ENCODE results near the gene LRMDA.

LRMDA gene

GRCh38 chr10:76197293-76197692, 765.9 kb downstream of the LRMDA start:
- no peak for DNase-seq

DNA sequence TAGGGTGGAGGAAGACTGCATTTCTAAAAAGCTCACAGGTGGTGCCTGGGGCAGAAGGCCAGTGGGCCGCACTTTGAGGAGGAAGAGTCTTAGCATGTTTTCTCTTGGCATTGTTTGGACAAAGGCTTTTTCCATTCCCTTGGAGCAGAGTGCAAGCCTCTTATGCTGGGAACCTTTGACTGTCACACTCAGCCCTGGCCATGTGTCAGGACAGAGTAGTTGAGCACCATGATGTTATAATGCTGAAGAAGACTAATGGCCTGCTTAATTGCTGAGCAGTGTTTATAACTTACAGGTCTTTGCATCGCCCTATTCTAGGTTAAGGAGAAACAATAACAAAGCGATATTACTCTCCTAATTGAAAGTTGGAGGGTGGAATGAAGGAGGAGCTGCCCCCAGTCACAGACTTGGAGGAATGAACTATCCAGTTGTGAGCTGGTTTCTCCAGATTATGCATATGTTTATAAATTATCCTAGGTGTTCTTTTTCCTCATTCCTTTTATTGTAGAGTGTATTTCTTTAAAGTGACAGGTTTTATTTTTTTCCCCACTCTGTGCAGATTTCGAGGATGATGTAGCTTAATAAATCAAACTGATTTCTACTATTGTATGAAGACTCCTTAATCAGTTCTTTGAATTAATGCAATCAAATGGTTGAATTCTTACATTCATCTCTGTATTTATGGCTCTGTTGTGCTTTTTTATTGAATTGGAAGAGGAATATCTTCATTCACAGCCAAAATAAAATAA, 767.0 kb downstream of the LRMDA start:
- no peak for DNase-seq

GRCh38 chr10:76201962-76202361, 770.5 kb downstream of the LRMDA start:
- DNase-seq: no peak

DNA sequence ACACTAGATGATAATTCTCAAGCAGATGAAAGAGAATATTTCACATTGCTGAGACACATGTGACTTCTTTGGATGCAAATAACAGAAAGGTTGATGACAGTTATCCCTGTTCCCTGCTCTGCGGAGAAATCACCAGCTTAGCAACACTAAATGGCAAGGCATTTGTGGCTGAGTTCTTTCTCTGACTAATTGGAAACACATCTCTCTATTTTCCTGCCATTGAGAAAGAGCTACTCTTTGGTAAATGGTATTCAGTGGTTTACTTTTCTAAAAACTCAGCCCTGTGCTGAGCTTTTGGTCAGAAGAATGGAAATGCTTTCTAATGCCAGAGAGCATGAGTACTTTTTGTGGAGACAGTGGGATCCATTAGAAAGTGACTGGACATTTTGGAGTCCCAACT, 771.4 kb downstream of the LRMDA start:
- DNase-seq: no peak

GRCh38 chr10:76205361-76205760, 773.9 kb downstream of the LRMDA start:
- DNase-seq: no peak

DNA sequence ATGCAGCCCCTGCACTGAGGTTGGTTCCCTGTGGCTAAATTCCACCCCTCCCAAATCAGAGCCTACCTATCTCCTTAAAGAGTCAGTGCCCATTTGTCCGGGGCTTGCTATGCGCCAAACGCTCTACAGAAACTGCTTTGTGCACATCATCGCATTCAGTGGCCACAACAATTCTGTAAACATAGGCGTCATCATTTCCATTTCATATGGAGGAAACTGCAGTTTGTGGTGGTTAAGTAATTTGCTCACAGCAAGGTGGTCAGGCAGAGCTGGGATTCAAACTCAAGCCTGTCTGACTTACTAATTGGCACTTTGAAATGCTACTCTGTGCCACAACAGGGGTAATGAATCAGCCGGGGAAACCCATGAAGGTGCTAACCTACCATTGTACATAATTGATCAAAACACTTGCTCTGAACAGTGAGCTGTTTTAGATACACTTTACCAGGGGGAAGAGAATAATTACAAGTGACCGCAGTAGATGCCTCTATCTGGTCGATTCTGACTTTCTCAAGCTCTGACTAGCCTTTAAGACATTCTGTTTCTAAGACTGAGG, 775.5 kb downstream of the LRMDA start:
- no peak for DNase-seq

DNA sequence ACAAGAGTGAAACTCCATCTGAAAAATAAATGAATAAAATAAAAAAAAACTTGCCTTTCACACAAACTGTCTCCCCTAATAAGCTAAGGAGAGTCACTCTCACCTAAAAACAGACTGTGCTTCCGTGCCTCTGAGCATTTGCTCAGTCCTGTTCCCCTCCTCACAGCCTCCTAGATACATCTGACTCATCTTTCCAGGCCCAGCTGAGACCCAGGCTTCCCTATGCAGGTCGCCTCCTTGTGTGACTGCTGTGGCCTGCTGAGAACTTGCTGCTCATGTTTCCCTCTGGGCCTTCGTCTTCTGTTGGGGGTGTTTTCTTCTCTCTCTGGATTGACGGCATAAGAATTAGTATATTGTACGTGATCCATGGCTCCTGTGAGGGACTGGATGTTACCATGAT, 777.7 kb downstream of the LRMDA start:
- no peak for DNase-seq

DNA sequence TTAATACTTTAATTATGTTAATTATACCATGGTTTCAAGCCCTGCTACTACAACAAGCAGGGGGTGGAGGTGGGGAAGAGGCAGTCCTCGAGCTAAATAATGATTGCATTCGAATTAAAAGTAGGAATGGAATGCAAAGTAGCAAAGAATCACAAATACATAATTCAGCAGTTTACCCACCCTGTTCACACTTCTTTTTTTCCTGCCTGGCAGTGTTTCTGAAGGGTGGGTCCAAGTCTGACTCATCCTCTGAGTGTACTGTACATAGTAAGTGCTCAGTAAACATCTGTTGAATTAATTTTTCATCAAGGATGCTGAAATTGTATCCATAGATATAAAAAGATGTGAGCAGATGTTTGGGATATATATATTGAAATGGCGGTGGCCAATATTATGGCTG, 778.8 kb downstream of the LRMDA start:
- no peak for DNase-seq

GRCh38 chr10:76211691-76212090, 780.3 kb downstream of the LRMDA start:
- no peak for DNase-seq

GRCh38 chr10:76213876-76214275, 782.5 kb downstream of the LRMDA start:
- DNase-seq: no peak

GRCh38 chr10:76218035-76218434, 786.6 kb downstream of the LRMDA start:
- no peak for DNase-seq

DNA sequence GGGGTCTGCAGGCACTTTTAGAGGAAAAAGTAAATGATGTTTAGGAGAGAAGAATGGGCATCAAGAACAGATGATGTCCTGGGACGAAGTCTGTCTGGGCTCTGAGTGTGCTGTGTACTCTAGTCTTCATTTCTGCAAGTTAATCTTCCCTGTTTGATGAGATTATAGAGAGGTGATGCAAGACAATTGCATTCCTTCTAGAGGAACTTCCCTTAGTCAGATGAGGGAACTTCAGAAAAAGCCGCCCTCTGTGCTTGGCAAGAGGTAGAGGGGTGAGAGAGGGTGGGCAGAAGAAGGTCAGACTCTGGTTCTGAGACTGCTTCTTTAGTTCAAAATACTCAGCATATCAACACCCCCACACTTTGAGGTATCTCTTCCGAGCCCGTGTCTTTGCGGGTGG, 797.9 kb downstream of the LRMDA start:
- no peak for DNase-seq

DNA sequence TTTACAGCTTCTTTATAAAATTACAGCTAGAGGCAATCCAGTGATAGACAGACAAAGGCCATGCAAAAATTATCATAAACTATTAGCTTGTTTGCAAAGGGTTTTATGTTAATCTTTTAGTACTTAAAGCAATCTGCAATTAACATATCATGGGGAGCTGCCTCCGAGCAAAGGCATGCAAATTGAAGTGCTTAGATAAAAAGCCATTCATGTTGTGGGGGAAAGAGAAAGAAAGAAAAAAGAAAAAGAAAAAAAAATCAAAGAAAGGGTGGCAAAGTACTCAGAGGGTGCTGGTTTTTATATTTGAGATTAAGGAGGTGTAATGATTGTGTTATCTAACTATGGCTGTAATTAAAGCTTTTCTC, 799.5 kb downstream of the LRMDA start:
- no peak for DNase-seq

DNA sequence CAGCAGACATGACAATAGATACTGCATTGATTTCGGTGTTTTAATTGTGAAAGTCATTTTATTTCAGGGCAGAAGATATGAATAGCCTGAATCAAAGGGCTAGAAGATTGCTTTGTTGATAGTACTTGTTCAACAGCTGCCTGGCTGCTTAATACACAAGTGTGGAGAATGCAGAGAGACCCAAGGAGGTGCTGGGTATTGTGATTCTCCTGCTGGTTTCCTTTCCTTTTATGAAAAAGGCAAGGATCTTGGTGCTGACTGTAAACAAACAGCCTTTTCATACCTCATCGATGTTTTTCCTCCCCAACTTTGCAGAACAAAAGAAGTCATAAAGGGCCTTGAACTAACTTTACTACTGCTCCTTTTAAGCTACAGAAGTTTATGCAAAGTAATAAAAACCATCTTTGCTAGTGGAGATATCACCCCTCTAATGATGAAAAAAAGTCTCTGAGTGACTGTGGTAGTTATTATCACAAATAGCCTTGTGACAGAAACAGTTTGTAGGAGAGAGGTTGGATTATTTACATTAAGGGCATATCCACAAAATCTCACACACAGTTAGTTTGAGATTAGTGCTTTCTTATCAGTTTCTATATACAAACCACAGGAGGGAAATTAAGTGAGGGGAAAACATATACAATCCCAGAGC, 800.0 kb downstream of the LRMDA start:
- DNase-seq: no peak

GRCh38 chr10:76234499-76235226, 803.2 kb downstream of the LRMDA start:
- no peak for DNase-seq

GRCh38 chr10:76236356-76236755, 804.9 kb downstream of the LRMDA start:
- DNase-seq: no peak

DNA sequence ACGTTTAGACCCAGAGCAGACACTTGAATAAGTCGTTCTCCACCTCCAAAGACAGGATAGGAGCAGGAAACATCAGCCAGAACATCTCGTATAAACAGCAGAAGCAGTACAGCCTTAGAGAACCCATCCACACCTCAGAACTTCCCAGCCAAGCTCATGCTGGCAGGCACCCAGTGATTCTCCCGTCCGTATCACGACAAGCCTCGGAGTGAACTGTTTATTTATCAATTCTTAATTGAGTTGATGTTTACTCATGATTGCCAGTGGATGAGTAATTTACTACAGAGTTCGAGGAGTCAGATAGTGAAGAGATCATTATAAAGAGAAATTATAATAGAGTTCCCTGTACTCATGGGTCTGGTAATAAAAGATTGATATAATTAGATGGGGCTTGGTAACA, 811.5 kb downstream of the LRMDA start:
- no peak for DNase-seq

GRCh38 chr10:76244061-76244686, 812.8 kb downstream of the LRMDA start:
- DNase-seq: no peak

DNA sequence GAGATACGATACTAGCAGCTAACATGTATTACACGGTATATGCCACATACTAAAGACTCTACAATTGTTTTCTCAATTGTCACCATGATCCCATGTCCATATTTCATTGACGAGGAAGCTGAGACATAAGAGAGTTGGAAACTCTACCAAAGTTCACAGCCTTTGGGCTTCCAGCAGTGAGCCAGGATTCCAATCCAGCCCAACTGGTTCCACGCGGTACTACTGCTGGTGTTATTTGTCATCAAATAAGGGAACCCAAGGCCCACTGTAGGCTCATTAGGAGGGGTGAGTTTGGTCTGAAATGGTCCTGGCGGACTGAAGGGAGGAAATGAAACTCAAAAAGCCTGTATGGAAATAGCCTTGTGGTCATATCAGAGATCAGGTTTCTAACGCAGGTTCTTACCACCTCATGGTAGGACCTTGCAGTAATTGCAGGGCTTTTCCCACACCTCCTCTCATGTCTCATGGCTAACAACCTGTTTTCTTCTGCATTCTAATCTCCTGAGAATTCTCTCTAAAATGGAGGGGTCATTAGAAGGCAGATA, 814.6 kb downstream of the LRMDA start:
- DNase-seq: no peak

DNA sequence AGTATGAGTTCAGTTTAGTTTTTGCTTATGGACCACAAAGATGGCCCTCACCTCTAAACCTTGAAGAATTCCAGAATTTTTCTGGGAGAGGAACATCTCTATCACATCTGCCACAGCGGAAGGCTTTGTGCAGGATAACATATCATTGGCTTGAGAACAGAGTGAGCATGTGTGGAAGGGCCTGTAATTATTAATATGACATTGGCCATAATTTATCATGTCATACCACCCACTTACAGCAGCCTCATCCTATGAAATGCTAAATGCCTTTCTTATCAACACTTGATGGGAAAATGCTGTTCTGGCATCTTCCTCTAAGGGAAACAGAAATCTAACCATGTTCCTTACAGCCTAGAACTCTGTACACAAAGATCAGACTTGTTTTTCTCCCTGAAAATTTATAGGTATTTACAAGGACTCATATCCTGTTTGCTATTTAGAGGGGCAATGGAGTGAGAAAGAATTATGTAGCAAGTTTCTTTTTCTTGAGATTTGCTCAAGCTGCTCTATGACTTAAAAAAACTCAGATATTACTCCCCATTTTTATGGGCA, 817.3 kb downstream of the LRMDA start:
- DNase-seq: no peak

DNA sequence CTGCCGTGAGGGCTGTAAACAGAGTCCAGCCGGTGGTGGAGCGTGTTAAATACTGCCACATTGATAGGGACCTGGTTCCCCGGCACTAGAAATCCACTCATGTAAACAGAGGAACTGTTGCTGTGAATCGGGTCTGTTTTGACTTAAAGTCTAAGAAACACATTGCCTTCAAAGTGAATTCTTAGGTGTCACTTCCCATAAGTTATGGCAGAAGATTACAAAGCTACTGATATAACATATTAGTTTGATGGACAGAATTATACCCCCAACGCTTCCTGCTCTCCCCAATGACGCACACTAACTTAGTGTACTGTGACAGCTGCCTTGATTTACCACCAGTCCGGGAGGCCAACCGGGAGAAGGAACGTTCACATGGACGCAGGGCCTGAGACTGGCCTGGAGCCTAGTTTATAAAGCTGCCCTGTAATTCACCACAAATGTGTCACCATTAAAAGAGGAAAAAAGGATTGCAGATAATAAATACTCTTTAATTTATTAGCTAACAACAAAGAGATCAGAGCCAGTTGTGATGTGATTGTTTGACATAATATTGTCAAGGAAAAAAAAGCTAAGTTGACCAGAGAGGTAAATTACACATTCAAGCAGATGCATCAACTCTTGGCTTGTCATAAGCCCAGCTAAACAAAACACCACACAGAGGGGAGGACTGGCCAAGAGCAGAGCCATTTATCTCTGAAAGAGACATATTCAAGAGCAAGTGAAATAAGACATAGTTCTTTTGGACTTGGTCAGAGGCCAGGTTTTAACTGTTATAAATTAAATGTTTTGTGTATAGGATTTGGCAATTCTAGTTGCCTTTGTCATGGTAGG, 820.6 kb downstream of the LRMDA start:
- no peak for DNase-seq

GRCh38 chr10:76252733-76253132, 821.3 kb downstream of the LRMDA start:
- DNase-seq: no peak
